SH-SY5Y (cell line): Measurements from ENCODE around the gene ADGRG6.

ENCODE experiments used
- GATA2 ChIP-seq: IDR thresholded peaks from 2 replicates; pipeline ENCODE4 v1.6.1; 2011; ENCODE audit warnings: mild to moderate bottlenecking, low read depth, low read length
- GATA3 ChIP-seq: IDR thresholded peaks from 2 replicates; pipeline ENCODE4 v1.6.1; 2011; ENCODE audit warnings: low read depth, mild to moderate bottlenecking, low read length, moderate library complexity

DNA sequence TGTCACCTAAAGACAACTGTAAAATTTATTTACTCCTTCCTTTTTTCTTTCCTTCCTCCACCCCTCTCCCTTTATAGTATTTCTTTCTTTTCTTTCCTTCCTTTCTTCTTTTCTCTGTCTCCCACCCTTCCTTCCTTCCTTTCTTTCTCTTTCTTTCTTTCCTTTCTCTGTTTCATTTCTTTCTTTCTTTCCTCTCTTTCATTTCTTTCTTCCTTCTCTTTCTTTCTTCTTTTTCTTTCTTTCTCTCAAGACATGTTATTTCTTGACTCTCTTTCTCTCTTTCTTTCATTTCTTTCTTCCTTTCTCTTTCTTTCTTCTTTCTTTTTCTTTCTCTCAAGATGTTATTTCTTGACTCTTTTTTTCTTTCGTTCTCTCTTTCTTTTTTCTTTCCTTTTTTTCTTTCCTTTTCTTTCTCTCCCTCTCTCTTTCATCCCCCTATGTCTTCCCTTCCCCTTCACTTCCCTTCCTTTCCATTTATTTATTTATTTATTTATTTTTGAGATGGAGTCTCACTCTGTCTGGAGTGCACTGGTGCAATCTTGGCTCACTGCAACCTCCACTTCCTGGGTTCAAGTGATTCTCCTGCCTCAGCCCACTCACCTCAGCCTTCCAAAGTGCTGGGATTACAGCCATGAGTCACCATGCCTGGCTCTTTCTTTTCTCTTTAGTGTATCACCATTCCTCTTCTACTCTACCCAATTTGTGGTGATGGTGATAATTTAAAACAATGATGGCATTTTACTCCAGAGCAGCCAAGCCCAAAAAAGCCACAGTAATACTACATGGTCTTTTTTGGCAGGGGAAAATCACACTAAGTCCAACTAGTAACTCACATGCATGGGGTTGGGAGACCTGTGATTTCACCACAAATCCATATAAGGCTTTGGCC, 188.2 kb downstream of the ADGRG6 start:
- TF ChIP-seq GATA3, result no peak
- TF ChIP-seq GATA2, result no peak
